ENCODE results near the gene ZNHIT2. TPM values are rescaled to one million over a fixed set of nuclear protein-coding genes. Genes with fewer than 3 reads are reported as not detected.

The ZNHIT2 gene
- polyA plus RNA-seq, 1 donor (not counting 4 experiments of a cell fraction or from before 2014, with no cell fraction given) = 2.6 TPM

GRCh38 chr11:65134240-65134951 lies 16.9 kb upstream of the ZNHIT2 start, which contains the start of gene SYVN1:
SYVN1 (minus strand) TSS chr11:65134519; CDS start chr11:65133601, 918 bp downstream.
- Histone ChIP-seq H3K4me1 (ENCODE audit: control insufficient read depth, extremely low read depth, insufficient read depth, low read length) (peaks cover 20% of the 10 kb centered on the region), H3K4me2 (ENCODE audit: control insufficient read depth, extremely low read depth, insufficient read depth, low read depth, low read length) (peak within 1 kb of the TSS; percentile 99), H3K36me3 (ENCODE audit: control insufficient read depth in 2 of 2, extremely low read depth in 1 of 2, insufficient read depth in 2 of 2, low read length in 2 of 2) (peaks cover 26 to 35% of the 10 kb centered on the region in 2 experiments), H3K27ac (ENCODE audit: control insufficient read depth, insufficient read depth, low read length) (peak within 1 kb of the TSS; percentile 100), H3K9me3 (ENCODE audit: control insufficient read depth, low read depth, low read length) (no peaks in the 10 kb centered on the region), H3K9ac (ENCODE audit: control insufficient read depth, extremely low read depth, insufficient read depth, low read length) (peak within 1 kb of the TSS; percentile 100), H4K20me1 (ENCODE audit: control insufficient read depth, extremely low read depth, insufficient read depth, low read length) (peaks cover 8% of the 10 kb centered on the region), H3K79me2 (ENCODE audit: control insufficient read depth, insufficient read depth, low read length) (peaks cover 32% of the 10 kb centered on the region), H3K27me3 (ENCODE audit: control insufficient read depth, extremely low read depth, insufficient read depth, low read length) (no peaks in the 10 kb centered on the region), H3K9me1 (ENCODE audit: control insufficient read depth, extremely low read depth, insufficient read depth, low read length) (no peaks in the 10 kb centered on the region), H3K4me3 (ENCODE audit: control insufficient read depth in 2 of 3, extremely low read depth in 1 of 3, insufficient read depth in 2 of 3, low read depth in 1 of 3, low read length in 3 of 3) (peak within 1 kb of the TSS; percentile 82 to 97 (median 90)), H2AFZ (ENCODE audit: control insufficient read depth, low read length) (peak within 1 kb of the TSS; percentile 96)
- DNase-seq (ENCODE audit: low read depth, low spot score) = peak; percentile 58
- FAIRE-seq = no peak
- no peak for TF ChIP-seq EZH2 (IDR thresholded peaks at IDR 0.05; ENCODE audit: low read length)
- TF ChIP-seq CTCF (optimal IDR thresholded peaks at IDR 0.05 in 1 of 3, IDR thresholded peaks at IDR 0.05 in 1 of 3, conservative IDR thresholded peaks at IDR 0.05 in 1 of 3; ENCODE audit: extremely low read depth in 1 of 3, insufficient read depth in 2 of 3, low read length in 3 of 3) = no peak
- dilution Hi-C loops (cut with MboI; ENCODE audit: extremely low pct_ligation_motif_present, low sequenced_read_pairs) = no loop called here

DNA sequence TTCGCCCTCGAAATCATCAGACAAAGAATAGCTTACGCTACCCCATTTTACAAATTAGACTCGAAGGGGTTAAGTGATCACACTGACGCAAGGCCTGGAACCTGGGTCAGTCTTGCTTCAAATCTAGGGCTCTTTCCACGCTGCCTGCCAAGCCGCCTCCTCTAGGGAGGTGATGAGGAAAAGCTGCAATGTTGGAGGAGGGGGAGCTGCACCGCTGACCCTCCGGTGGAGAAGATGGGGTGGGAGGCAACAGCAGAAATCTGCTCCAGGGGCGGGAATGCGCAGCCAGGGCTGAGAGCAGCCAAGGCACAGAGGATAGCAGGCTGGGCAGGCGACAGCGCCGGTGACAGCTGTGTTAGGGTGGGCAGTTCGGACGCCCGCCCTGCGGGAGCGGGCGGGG lies 16.2 kb upstream of the ZNHIT2 start:
- no peaks in the 10 kb centered on the region for H3K9me1 ChIP-seq (ENCODE audit: control insufficient read depth, extremely low read depth, insufficient read depth, low read length)
- no peak for DNase-seq (ENCODE audit: low read depth, low spot score)
- TF ChIP-seq EZH2 (IDR thresholded peaks at IDR 0.05; ENCODE audit: low read length) (no peak), CTCF (optimal IDR thresholded peaks at IDR 0.05 in 1 of 3, IDR thresholded peaks at IDR 0.05 in 1 of 3, conservative IDR thresholded peaks at IDR 0.05 in 1 of 3; ENCODE audit: extremely low read depth in 1 of 3, insufficient read depth in 2 of 3, low read length in 3 of 3) (no peak)
- no peaks in the 10 kb centered on the region for H3K27me3 ChIP-seq (ENCODE audit: control insufficient read depth, extremely low read depth, insufficient read depth, low read length)
- peak overlapping the region; percentile 100 for H3K9ac ChIP-seq (ENCODE audit: control insufficient read depth, extremely low read depth, insufficient read depth, low read length)
- peaks cover 20% of the 10 kb centered on the region for H3K4me1 ChIP-seq (ENCODE audit: control insufficient read depth, extremely low read depth, insufficient read depth, low read length)
- H2AFZ ChIP-seq (ENCODE audit: control insufficient read depth, low read length) = no peak overlapping the region
- H3K4me3 ChIP-seq (ENCODE audit: control insufficient read depth in 2 of 3, extremely low read depth in 1 of 3, insufficient read depth in 2 of 3, low read depth in 1 of 3, low read length in 3 of 3) = peak overlapping the region; percentile 82 to 97 (median 90)
- H3K36me3 ChIP-seq (ENCODE audit: control insufficient read depth in 2 of 2, extremely low read depth in 1 of 2, insufficient read depth in 2 of 2, low read length in 2 of 2) = peaks cover 31 to 41% of the 10 kb centered on the region in 2 experiments
- no peak for FAIRE-seq
- peaks cover 8% of the 10 kb centered on the region for H4K20me1 ChIP-seq (ENCODE audit: control insufficient read depth, extremely low read depth, insufficient read depth, low read length)
- peak overlapping the region; percentile 99 for H3K4me2 ChIP-seq (ENCODE audit: control insufficient read depth, extremely low read depth, insufficient read depth, low read depth, low read length)
- H3K27ac ChIP-seq (ENCODE audit: control insufficient read depth, insufficient read depth, low read length) = peak overlapping the region; percentile 100
- no peaks in the 10 kb centered on the region for H3K9me3 ChIP-seq (ENCODE audit: control insufficient read depth, low read depth, low read length)
- dilution Hi-C loops (cut with MboI; ENCODE audit: extremely low pct_ligation_motif_present, low sequenced_read_pairs) = no loop called here
- H3K79me2 ChIP-seq (ENCODE audit: control insufficient read depth, insufficient read depth, low read length) = peaks cover 32% of the 10 kb centered on the region
